Activated CD8-positive, alpha-beta memory T cell treated with anti-CD3 and anti-CD28 coated beads, Interleukin-2, amount 50 U/mL, for 1 hour (primary cell): Measurements from ENCODE around the gene TMTC2.

Source experiments
- DNase-seq: peaks from one replicate; pipeline ENCODE4 v3.0.0-alpha.2; 2020; ENCODE audit errors: extremely low read depth

TMTC2 gene

GRCh38 chr12:82953397-82953796 is 266.7 kb downstream of the TMTC2 start:
- DNase-seq: no peak

- no peak for DNase-seq
These were observed 267.4 kb downstream of the TMTC2 start for GRCh38 chr12:82954064-82954463.

- DNase-seq: no peak
These were observed 267.9 kb downstream of the TMTC2 start for GRCh38 chr12:82954572-82954971.

GRCh38 chr12:82955043-82955442 is 268.3 kb downstream of the TMTC2 start:
- no peak for DNase-seq

- no peak for DNase-seq
These were observed 272.3 kb downstream of the TMTC2 start for GRCh38 chr12:82958966-82959365.

- DNase-seq: no peak
These were observed 273.1 kb downstream of the TMTC2 start for GRCh38 chr12:82959821-82960220.

- no peak for DNase-seq
These were observed 275.1 kb downstream of the TMTC2 start for GRCh38 chr12:82961835-82962234.

GRCh38 chr12:82963956-82964355 is 277.2 kb downstream of the TMTC2 start:
- DNase-seq: no peak

- DNase-seq: no peak
These were observed 277.7 kb downstream of the TMTC2 start for GRCh38 chr12:82964446-82964845.

GRCh38 chr12:82966001-82966559 is 279.4 kb downstream of the TMTC2 start:
- no peak for DNase-seq

- no peak for DNase-seq
These were observed 282.1 kb downstream of the TMTC2 start for GRCh38 chr12:82968631-82969367.

- no peak for DNase-seq
These were observed 283.9 kb downstream of the TMTC2 start for GRCh38 chr12:82970614-82971013.

GRCh38 chr12:82971584-82971983 is 284.9 kb downstream of the TMTC2 start:
- no peak for DNase-seq

GRCh38 chr12:82972624-82973023 is 285.9 kb downstream of the TMTC2 start:
- DNase-seq: no peak

- no peak for DNase-seq
These were observed 286.9 kb downstream of the TMTC2 start for GRCh38 chr12:82973592-82973991.

- DNase-seq: no peak
These were observed 294.4 kb downstream of the TMTC2 start for GRCh38 chr12:82981150-82981549.

GRCh38 chr12:82994117-82994516 is 307.4 kb downstream of the TMTC2 start:
- no peak for DNase-seq

GRCh38 chr12:82996168-82996812 is 309.6 kb downstream of the TMTC2 start:
- no peak for DNase-seq

GRCh38 chr12:82998509-82998908 is 311.8 kb downstream of the TMTC2 start:
- no peak for DNase-seq

- no peak for DNase-seq
These were observed 316.3 kb downstream of the TMTC2 start for GRCh38 chr12:83003026-83003425.

GRCh38 chr12:83005534-83006197 is 319.0 kb downstream of the TMTC2 start:
- DNase-seq: no peak

- no peak for DNase-seq
These were observed 322.0 kb downstream of the TMTC2 start for GRCh38 chr12:83008703-83009102.
